A673 (cell line): ENCODE data around the gene CTSW. TPM values are rescaled to one million over a fixed set of nuclear protein-coding genes. Genes with fewer than 3 reads are reported as not detected.

ENCODE experiments used
- BruUV-seq: library from RNA; stranded (reverse); fragments of 400-500 nt; replicated peaks from 2 replicates; lab custom pipeline; 2021; lab: Mats Ljungman, UMichigan
- CTCF ChIA-PET: fragments of 300-600 bp; sonication (Branson Sonifier 250); formaldehyde crosslinking; loops from one replicate; lab custom pipeline; 2022; ENCODE audit warnings: antibody characterized with exemption; lab: Charles Lee
- POLR2A ChIA-PET: fragments of 300-600 bp; sonication (Branson Sonifier 250); formaldehyde crosslinking; loops from one replicate; lab custom pipeline; 2022; ENCODE audit warnings: antibody characterized with exemption; ENCODE audit not compliant: low non-redundant PET; lab: Charles Lee
- DNase-seq: peaks from one replicate; pipeline ENCODE4 v3.0.0-alpha.2; 2015; ENCODE audit warnings: low spot score
- H3K27ac ChIP-seq: fragments of 200-600 bp; sonication (generic); 2 replicates; pipeline ENCODE4 v1.5.1; 2016; ENCODE audit warnings: mixed run types, low read depth, mild to moderate bottlenecking, mixed read lengths, antibody characterized with exemption, low read length; ENCODE audit not compliant: poor library complexity, severe bottlenecking
- H3K27me3 ChIP-seq: fragments of 200-600 bp; sonication (generic); replicated peaks from 2 replicates; pipeline ENCODE4 v1.6.1; 2017; ENCODE audit warnings: mixed run types, low read depth, mild to moderate bottlenecking, mixed read lengths, antibody characterized with exemption, low read length; ENCODE audit not compliant: insufficient read depth, poor library complexity
- H3K36me3 ChIP-seq: fragments of 200-600 bp; sonication (generic); 2 replicates; pipeline ENCODE4 v1.6.1; 2016; ENCODE audit warnings: mixed run types, mild to moderate bottlenecking, mixed read lengths, antibody characterized with exemption, low read length; ENCODE audit not compliant: insufficient read depth, poor library complexity, severe bottlenecking
- H3K4me1 ChIP-seq: fragments of 200-600 bp; sonication (generic); 2 replicates; pipeline ENCODE4 v1.6.1; 2017; ENCODE audit warnings: mixed run types, mild to moderate bottlenecking, mixed read lengths, antibody characterized with exemption, low read length; ENCODE audit not compliant: insufficient read depth, poor library complexity, severe bottlenecking
- H3K4me3 ChIP-seq: fragments of 200-600 bp; sonication (generic); 2 replicates; pipeline ENCODE4 v1.5.1; 2016; ENCODE audit warnings: low read depth, mixed run types, mild to moderate bottlenecking, mixed read lengths, low read length; ENCODE audit not compliant: poor library complexity, severe bottlenecking
- H3K9me3 ChIP-seq: fragments of 200-600 bp; sonication (generic); 2 replicates; pipeline ENCODE4 v1.6.1; 2016; ENCODE audit warnings: mixed run types, low read depth, mild to moderate bottlenecking, mixed read lengths, antibody characterized with exemption, low read length; ENCODE audit not compliant: poor library complexity, severe bottlenecking
- EZH2 ChIP-seq: fragments of 200-600 bp; sonication (generic); IDR thresholded peaks from 2 replicates; pipeline ENCODE4 v1.6.1; 2017; ENCODE audit warnings: borderline replicate concordance, low read depth, mild to moderate bottlenecking, mixed read lengths, antibody characterized with exemption, low read length; ENCODE audit not compliant: poor library complexity, severe bottlenecking
- intact Hi-C: fragments of 100-400 bp; cut with micrococcal nuclease; formaldehyde crosslinking; loops from one replicate; pipeline ENCODE4 v1.10.0; 2022; ENCODE audit not compliant: unreplicated experiment
- total RNA-seq: library from RNA; stranded (reverse); gene quantifications from 2 replicates; pipeline ENCODE4 v1.2.3, GENCODE V29; 2021
- TF ChIP-seq, protein P1 (sequence below): fragments of 300-800, 200-600 bp; sonication (generic); conservative IDR thresholded peaks from 2 replicates; pipeline ENCODE4 v1.5.1; 2017; ENCODE audit warnings: low read depth, mild to moderate bottlenecking, antibody characterized with exemption, low read length, moderate library complexity, mixed read lengths

Gene CTSW
- total RNA-seq, 1 experiment from 2014 or later, result not detected

GRCh38 chr11:65834202-65834601, 45.4 kb upstream of the CTSW start:
- POLR2A ChIA-PET, result interaction anchor here (0.7 kb wide), 1 partner anchor 37 kb away, joined by 3 read pairs; no protein-coding TSS in a partner anchor
- no TSS peak for BruUV-seq
- no peaks in the 10 kb centered on the region for H3K27me3 ChIP-seq
- H3K36me3 ChIP-seq, result no peaks in the 10 kb centered on the region
- intact Hi-C loops, result no loop called here
- H3K27ac ChIP-seq, result no peak overlapping the region
- H3K9me3 ChIP-seq, result no peaks in the 10 kb centered on the region
- H3K4me3 ChIP-seq, result peak overlapping the region; percentile 54
- TF ChIP-seq EZH2, result no peak
- TF ChIP-seq, protein P1, sequence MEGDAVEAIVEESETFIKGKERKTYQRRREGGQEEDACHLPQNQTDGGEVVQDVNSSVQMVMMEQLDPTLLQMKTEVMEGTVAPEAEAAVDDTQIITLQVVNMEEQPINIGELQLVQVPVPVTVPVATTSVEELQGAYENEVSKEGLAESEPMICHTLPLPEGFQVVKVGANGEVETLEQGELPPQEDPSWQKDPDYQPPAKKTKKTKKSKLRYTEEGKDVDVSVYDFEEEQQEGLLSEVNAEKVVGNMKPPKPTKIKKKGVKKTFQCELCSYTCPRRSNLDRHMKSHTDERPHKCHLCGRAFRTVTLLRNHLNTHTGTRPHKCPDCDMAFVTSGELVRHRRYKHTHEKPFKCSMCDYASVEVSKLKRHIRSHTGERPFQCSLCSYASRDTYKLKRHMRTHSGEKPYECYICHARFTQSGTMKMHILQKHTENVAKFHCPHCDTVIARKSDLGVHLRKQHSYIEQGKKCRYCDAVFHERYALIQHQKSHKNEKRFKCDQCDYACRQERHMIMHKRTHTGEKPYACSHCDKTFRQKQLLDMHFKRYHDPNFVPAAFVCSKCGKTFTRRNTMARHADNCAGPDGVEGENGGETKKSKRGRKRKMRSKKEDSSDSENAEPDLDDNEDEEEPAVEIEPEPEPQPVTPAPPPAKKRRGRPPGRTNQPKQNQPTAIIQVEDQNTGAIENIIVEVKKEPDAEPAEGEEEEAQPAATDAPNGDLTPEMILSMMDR, result no peak
- CTCF ChIA-PET, result no interaction called here
- no peak for DNase-seq
- no peaks in the 10 kb centered on the region for H3K4me1 ChIP-seq

- no peak for TF ChIP-seq EZH2
- TF ChIP-seq, protein P1, result no peak
- Histone ChIP-seq H3K27ac (no peak overlapping the region), H3K36me3 (no peaks in the 10 kb centered on the region), H3K9me3 (no peaks in the 10 kb centered on the region), H3K4me1 (no peaks in the 10 kb centered on the region), H3K4me3 (no peak overlapping the region), H3K27me3 (no peaks in the 10 kb centered on the region)
- BruUV-seq, result no TSS peak
- intact Hi-C loops, result no loop called here
- ChIA-PET CTCF (no interaction called here), POLR2A (no interaction called here)
- no peak for DNase-seq
These were observed 37.5 kb upstream of the CTSW start for GRCh38 chr11:65842144-65842543.

GRCh38 chr11:65843811-65844210, 35.8 kb upstream of the CTSW start:
- no peaks in the 10 kb centered on the region for H3K27me3 ChIP-seq
- ChIA-PET POLR2A (no interaction called here), CTCF (interaction anchor here (1.0 kb wide), 1 partner anchor 437 kb away, joined by 6 read pairs; no protein-coding TSS in a partner anchor)
- no TSS peak for BruUV-seq
- TF ChIP-seq, protein P1, result no peak
- TF ChIP-seq EZH2, result no peak
- intact Hi-C loops, result no loop called here
- H3K9me3 ChIP-seq, result no peaks in the 10 kb centered on the region
- DNase-seq, result no peak
- H3K27ac ChIP-seq, result no peak overlapping the region
- H3K36me3 ChIP-seq, result no peaks in the 10 kb centered on the region
- no peaks in the 10 kb centered on the region for H3K4me1 ChIP-seq
- no peak overlapping the region for H3K4me3 ChIP-seq
